Mesothelial cell of epicardium (in vitro differentiated cells): ENCODE measurements around the gene LDLRAP1. TPM values are rescaled to one million over a fixed set of nuclear protein-coding genes. Genes with fewer than 3 reads are reported as not detected.

Experiments used
- DNase-seq, 2 experiments: peaks; one replicate each; pipeline ENCODE4 v3.0.0; 2021; ENCODE audit warnings: low spot score in 2 of 2; ENCODE audit not compliant: unreplicated experiment in 2 of 2
- H3K27ac Mint-ChIP-seq: 2 replicates; pipeline ENCODE4 v1.8.0; 2021; ENCODE audit warnings: mixed read lengths
- H3K27me3 Mint-ChIP-seq: 2 replicates; pipeline ENCODE4 v1.8.0; 2021; ENCODE audit warnings: low read depth, mixed read lengths
- H3K36me3 Mint-ChIP-seq: 2 replicates; pipeline ENCODE4 v1.8.0; 2021; ENCODE audit warnings: mixed read lengths
- H3K4me1 Mint-ChIP-seq: 2 replicates; pipeline ENCODE4 v1.8.0; 2021; ENCODE audit warnings: mixed read lengths
- H3K4me3 Mint-ChIP-seq: 2 replicates; pipeline ENCODE4 v1.8.0; 2021; ENCODE audit warnings: mild to moderate bottlenecking, moderate library complexity, mixed read lengths
- H3K9me3 Mint-ChIP-seq: 2 replicates; pipeline ENCODE4 v1.8.0; 2021; ENCODE audit warnings: mixed read lengths
- total RNA-seq: library from RNA; stranded (reverse); gene quantifications from 3 replicates; pipeline ENCODE4 v1.2.1, GENCODE V29; 2021
- TF ChIP-seq, protein P1 (sequence below): fragments of 200-600 bp; sonication (generic); IDR thresholded peaks from one replicate; pipeline ENCODE4 v1.5.0; 2021; ENCODE audit warnings: antibody characterized with exemption; ENCODE audit not compliant: unreplicated experiment

LDLRAP1 gene
- total RNA-seq, 1 donor from 2014 or later: 10.0 TPM

DNA sequence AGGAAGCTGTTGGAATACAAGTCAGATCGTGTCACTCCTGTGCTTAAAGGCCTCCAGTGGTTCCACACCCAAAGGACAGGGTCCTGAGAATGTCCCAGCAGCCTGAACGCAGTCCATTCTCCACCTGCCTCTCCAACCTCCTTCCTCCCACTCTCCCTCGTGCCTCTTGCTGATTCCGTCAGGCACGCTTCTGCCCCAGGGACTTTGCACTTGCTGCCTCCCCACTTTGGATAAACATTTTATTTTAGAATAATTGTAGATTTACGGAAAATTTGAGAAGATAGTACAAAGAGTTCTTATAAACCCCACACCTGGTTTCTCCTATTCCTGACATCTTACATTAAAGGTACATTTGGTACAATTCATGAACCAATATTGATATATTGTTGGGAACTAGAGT lies 28.4 kb upstream of the LDLRAP1 start:
- no peak for DNase-seq
- Mint-ChIP-seq H3K4me3 (no peak overlapping the region), H3K36me3 (no peaks in the 10 kb centered on the region), H3K4me1 (no peaks in the 10 kb centered on the region), H3K9me3 (no peaks in the 10 kb centered on the region), H3K27me3 (no peaks in the 10 kb centered on the region), H3K27ac (no peak overlapping the region)
- TF ChIP-seq, protein P1, sequence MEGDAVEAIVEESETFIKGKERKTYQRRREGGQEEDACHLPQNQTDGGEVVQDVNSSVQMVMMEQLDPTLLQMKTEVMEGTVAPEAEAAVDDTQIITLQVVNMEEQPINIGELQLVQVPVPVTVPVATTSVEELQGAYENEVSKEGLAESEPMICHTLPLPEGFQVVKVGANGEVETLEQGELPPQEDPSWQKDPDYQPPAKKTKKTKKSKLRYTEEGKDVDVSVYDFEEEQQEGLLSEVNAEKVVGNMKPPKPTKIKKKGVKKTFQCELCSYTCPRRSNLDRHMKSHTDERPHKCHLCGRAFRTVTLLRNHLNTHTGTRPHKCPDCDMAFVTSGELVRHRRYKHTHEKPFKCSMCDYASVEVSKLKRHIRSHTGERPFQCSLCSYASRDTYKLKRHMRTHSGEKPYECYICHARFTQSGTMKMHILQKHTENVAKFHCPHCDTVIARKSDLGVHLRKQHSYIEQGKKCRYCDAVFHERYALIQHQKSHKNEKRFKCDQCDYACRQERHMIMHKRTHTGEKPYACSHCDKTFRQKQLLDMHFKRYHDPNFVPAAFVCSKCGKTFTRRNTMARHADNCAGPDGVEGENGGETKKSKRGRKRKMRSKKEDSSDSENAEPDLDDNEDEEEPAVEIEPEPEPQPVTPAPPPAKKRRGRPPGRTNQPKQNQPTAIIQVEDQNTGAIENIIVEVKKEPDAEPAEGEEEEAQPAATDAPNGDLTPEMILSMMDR: no peak

DNA sequence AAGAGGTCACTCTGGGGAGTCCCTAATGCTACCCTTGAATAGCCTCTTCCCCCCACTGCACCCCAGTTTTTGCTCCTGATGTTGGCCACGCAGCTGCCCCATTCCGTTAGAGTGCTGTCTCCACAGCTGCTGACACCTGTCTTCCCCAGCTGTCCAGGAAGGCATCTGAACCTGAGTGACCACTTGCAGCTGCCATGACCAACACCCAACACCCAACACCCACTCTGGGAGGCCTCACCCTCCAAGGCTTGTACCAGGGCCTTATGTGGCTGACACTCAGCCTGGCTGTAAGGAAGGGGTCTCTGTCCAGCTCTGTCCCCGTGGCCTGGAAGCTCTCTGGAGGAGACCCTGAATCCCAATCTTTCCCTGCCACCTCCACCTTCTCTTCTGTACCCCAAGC lies 26.7 kb upstream of the LDLRAP1 start:
- H3K4me3 Mint-ChIP-seq: no peak overlapping the region
- H3K4me1 Mint-ChIP-seq: no peaks in the 10 kb centered on the region
- DNase-seq: no peak
- no peaks in the 10 kb centered on the region for H3K36me3 Mint-ChIP-seq
- no peaks in the 10 kb centered on the region for H3K9me3 Mint-ChIP-seq
- H3K27ac Mint-ChIP-seq: no peak overlapping the region
- TF ChIP-seq, protein P1: no peak
- no peaks in the 10 kb centered on the region for H3K27me3 Mint-ChIP-seq

DNA sequence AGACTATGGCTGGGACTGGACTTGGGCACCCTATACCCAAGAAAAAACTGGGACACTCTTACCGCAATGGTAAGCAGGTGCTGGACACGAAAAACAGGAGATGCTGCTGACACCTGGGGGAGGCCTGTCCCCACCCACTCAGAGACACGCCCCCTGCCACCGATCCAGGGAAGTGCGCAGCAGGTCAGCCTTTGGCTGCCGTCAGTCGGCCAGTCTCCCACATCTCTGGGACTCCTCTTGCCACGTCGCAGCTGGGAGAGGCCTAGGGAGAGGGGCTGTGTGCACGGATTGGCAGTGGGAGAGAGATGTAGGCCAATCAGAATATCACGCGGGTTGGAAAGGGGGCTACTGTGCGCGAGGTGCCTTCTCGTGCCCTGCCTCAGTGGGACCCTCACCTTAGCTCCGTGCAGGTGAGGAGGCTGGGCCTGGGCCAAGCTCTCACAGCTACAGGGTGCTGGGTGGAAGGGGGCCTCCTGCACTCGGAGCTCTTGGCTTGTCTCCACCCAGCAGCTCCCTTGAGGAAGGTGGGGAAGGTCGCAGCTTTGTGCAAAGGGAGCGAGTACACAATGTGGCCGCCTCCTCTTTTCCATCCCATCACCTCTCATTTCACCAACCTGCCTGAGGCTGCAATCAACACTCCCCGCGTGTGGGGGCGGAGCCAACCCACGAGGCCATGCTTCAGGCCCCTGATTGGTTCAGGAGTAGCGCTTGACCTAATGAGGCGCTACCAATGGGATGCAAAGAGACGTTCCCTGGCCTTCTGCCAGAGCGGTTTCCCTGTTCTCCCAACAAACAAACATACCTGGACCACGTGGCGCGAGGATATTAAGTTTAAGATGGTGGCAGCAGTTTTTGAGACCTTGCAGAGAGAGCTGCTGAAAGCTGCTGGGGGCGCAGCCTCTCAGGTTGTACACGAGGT lies 25.7 kb upstream of the LDLRAP1 start:
- no peaks in the 10 kb centered on the region for H3K36me3 Mint-ChIP-seq
- TF ChIP-seq, protein P1: no peak
- H3K9me3 Mint-ChIP-seq: no peaks in the 10 kb centered on the region
- H3K27me3 Mint-ChIP-seq: no peaks in the 10 kb centered on the region
- H3K27ac Mint-ChIP-seq: no peak overlapping the region
- no peaks in the 10 kb centered on the region for H3K4me1 Mint-ChIP-seq
- no peak overlapping the region for H3K4me3 Mint-ChIP-seq
- DNase-seq: no peak

DNA sequence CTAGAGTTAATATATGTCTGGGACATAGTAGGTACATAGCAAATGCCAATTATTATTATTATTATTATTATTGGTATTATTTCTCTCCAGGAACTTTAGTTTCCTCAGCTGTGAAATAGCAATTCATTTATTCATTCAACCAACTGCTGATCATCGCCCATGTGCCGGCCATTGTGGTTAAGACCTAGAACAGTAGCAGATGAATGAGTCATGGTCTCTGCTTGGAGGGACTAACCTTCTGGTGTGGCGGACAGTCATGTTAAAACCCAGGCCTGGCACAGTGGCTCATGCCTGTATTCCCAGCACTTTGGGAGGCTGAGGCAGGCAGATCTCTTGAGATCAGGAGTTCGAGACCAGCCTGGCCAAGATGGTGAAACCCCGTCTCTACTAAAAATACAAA lies 23.8 kb upstream of the LDLRAP1 start:
- Mint-ChIP-seq H3K9me3 (no peaks in the 10 kb centered on the region), H3K4me1 (no peaks in the 10 kb centered on the region), H3K4me3 (no peak overlapping the region), H3K36me3 (no peaks in the 10 kb centered on the region), H3K27ac (no peak overlapping the region), H3K27me3 (no peaks in the 10 kb centered on the region)
- TF ChIP-seq, protein P1: no peak
- DNase-seq: no peak

DNA sequence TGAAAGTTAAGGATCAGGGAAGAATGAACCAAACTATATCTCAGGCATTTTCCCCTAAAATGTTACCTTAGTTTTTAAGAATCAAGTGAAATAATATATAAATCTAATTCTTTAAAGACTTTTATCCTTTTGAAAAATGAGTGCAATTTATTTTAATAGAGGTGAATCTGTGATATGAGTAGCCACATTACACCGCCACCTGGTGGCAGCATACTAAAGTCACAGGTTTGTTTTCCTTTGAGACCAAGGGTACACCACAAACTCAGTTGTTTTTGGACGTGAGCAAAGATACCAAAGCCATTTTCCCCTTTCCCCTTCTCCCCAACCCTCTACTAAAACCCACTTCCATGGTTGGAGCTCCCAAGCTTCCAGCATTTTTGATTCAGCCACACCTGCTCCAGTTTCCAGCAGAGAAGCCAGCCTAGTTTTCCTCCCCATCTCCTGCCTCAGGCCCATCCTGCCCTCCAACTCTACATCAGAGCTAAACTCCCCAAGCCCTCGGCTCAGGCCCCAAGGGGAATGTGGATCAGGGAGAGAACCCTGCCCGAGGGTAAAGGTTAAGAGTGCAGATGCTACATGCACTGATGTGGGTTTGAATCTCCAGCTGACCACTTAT lies 22.9 kb upstream of the LDLRAP1 start:
- no peaks in the 10 kb centered on the region for H3K36me3 Mint-ChIP-seq
- DNase-seq: peak; percentile 61 to 72
- TF ChIP-seq, protein P1: peak; percentile 94
- H3K9me3 Mint-ChIP-seq: peaks cover 5% of the 10 kb centered on the region
- H3K27ac Mint-ChIP-seq: no peak overlapping the region
- no peaks in the 10 kb centered on the region for H3K4me1 Mint-ChIP-seq
- no peak overlapping the region for H3K4me3 Mint-ChIP-seq
- H3K27me3 Mint-ChIP-seq: no peaks in the 10 kb centered on the region
